ENCODE measurements around the gene CCDC152. TPM values are rescaled to one million over a fixed set of nuclear protein-coding genes. Genes with fewer than 3 reads are reported as not detected.

CCDC152 gene
- 1 to 10 TPM; 1.7 to 6.1 (median 3.4) TPM for total RNA-seq
- polyA plus RNA-seq, result 1 to 10 TPM in 1 of 2 donors, under 1 TPM in 1; 0.70 to 3.0 TPM
- 2.6 reads per million, percentile 13 among the genes with 10 or more reads in this experiment for total RNA-seq

- ChIA-PET CTCF (no interaction called here), POLR2A (interaction anchor here (0.6 to 0.8 kb wide), 2 partner anchors 27 to 152 kb away, joined by 3 to 9 read pairs; no protein-coding TSS in a partner anchor)
- Mint-ChIP-seq H3K4me1 (peaks cover 9 to 17% (median 11%) of the 10 kb centered on the region in 7 donors), H3K27me3 (peaks cover 7 to 21% (median 10%) of the 10 kb centered on the region in 5 donors), H3K9me3 (peaks cover 0 to 2% (median 0%) of the 10 kb centered on the region in 11 donors), H3K36me3 (peaks cover 0 to 7% (median 4%) of the 10 kb centered on the region in 5 donors), H3K27ac (peak within 1 kb of the TSS; percentile 14 to 81 (median 34)), H3K4me3 (peak within 1 kb of the TSS; percentile 71 to 92 (median 86))
- DNase-seq (peak; percentile 11 to 55 (median 41)), ATAC-seq (peak; percentile 94)
- H3K27me3 ChIP-seq (ENCODE audit: control insufficient read depth in 2 of 2, insufficient read depth in 2 of 2, low read length in 2 of 2), result no peaks in the 10 kb centered on the region
- no peaks in the 10 kb centered on the region for H3K9me3 ChIP-seq (ENCODE audit: control insufficient read depth in 2 of 3, low read length in 3 of 3)
- intact Hi-C loops (cut with micrococcal nuclease), result loop anchor here in 1 of 2 donors (5.0 to 10.0 kb wide), 2 partner anchors 832 to 1920 kb away; partner anchors contain the start of genes FBXO4 and RPL37
- H3K4me3 ChIP-seq (ENCODE audit: low read length), result peak within 1 kb of the TSS; percentile 49
- H3K36me3 ChIP-seq (ENCODE audit: control insufficient read depth in 2 of 3, insufficient read depth in 3 of 3, low read length in 3 of 3), result no peaks in the 10 kb centered on the region
- peak within 1 kb of the TSS; percentile 36 for H3K27ac ChIP-seq (ENCODE audit: low read depth, low read length)
- H3K4me1 ChIP-seq (ENCODE audit: control insufficient read depth in 2 of 2, insufficient read depth in 2 of 2, low read length in 2 of 2), result no peaks in the 10 kb centered on the region
Measured at GRCh38 chr5:42756606-42757601, at the start of gene CCDC152. TSS of gene CCDC152 (plus strand) at chr5:42756818. CDS start at chr5:42759122, 2,304 bp downstream.

GRCh38 chr5:42715785-42716184, 40.8 kb upstream of the CCDC152 start:
- no peak overlapping the region for H3K27ac Mint-ChIP-seq
- Histone ChIP-seq H3K4me3 (ENCODE audit: low read length) (no peak overlapping the region), H3K27ac (ENCODE audit: low read depth, low read length) (no peak overlapping the region), H3K36me3 (ENCODE audit: control insufficient read depth in 2 of 3, insufficient read depth in 3 of 3, low read length in 3 of 3) (no peaks in the 10 kb centered on the region), H3K9me3 (ENCODE audit: control insufficient read depth in 2 of 3, low read length in 3 of 3) (no peaks in the 10 kb centered on the region), H3K27me3 (ENCODE audit: control insufficient read depth in 2 of 2, insufficient read depth in 2 of 2, low read length in 2 of 2) (no peaks in the 10 kb centered on the region), H3K4me1 (ENCODE audit: control insufficient read depth in 2 of 2, insufficient read depth in 2 of 2, low read length in 2 of 2) (peaks cover 0 to 13% of the 10 kb centered on the region in 2 donors)
- CTCF ChIA-PET, result no interaction called here
- H3K4me1 Mint-ChIP-seq, result peaks cover 0 to 20% (median 12%) of the 10 kb centered on the region in 7 donors
- ATAC-seq (no peak), DNase-seq (no peak)
- intact Hi-C loops (cut with micrococcal nuclease), result no loop called here
- H3K36me3 Mint-ChIP-seq, result peaks cover 0 to 1% (median 0%) of the 10 kb centered on the region in 5 donors
- POLR2A ChIA-PET, result no interaction called here
- H3K9me3 Mint-ChIP-seq, result no peaks in the 10 kb centered on the region
- H3K4me3 Mint-ChIP-seq, result no peak overlapping the region
- peaks cover 17 to 44% (median 29%) of the 10 kb centered on the region in 5 donors for H3K27me3 Mint-ChIP-seq

GRCh38 chr5:42718591-42718990, 38.0 kb upstream of the CCDC152 start:
- Histone ChIP-seq H3K27ac (ENCODE audit: low read depth, low read length) (no peak overlapping the region), H3K27me3 (ENCODE audit: control insufficient read depth in 2 of 2, insufficient read depth in 2 of 2, low read length in 2 of 2) (no peaks in the 10 kb centered on the region), H3K36me3 (ENCODE audit: control insufficient read depth in 2 of 3, insufficient read depth in 3 of 3, low read length in 3 of 3) (no peaks in the 10 kb centered on the region), H3K4me1 (ENCODE audit: control insufficient read depth in 2 of 2, insufficient read depth in 2 of 2, low read length in 2 of 2) (peaks cover 0 to 13% of the 10 kb centered on the region in 2 donors), H3K9me3 (ENCODE audit: control insufficient read depth in 2 of 3, low read length in 3 of 3) (no peaks in the 10 kb centered on the region), H3K4me3 (ENCODE audit: low read length) (no peak overlapping the region)
- Mint-ChIP-seq H3K4me3 (peak overlapping the region in 1 of 10 donors; percentile 48), H3K27me3 (peaks cover 19 to 56% (median 33%) of the 10 kb centered on the region in 5 donors), H3K4me1 (peaks cover 0 to 26% (median 12%) of the 10 kb centered on the region in 7 donors), H3K9me3 (no peaks in the 10 kb centered on the region), H3K36me3 (peaks cover 0 to 1% (median 0%) of the 10 kb centered on the region in 5 donors), H3K27ac (peak overlapping the region in 1 of 9 donors; percentile 0)
- intact Hi-C loops (cut with micrococcal nuclease), result no loop called here
- DNase-seq, result no peak
- ChIA-PET CTCF (no interaction called here), POLR2A (no interaction called here)
- peak; percentile 75 for ATAC-seq

GRCh38 chr5:42719034-42719433, 37.6 kb upstream of the CCDC152 start:
- no peak overlapping the region for H3K27ac ChIP-seq (ENCODE audit: low read depth, low read length)

GRCh38 chr5:42720251-42720650, 36.4 kb upstream of the CCDC152 start:
- peak overlapping the region in 1 of 9 donors; percentile 35 for H3K27ac Mint-ChIP-seq
- peak; percentile 48 for ATAC-seq
- peak overlapping the region in 1 of 10 donors; percentile 70 for H3K4me3 Mint-ChIP-seq
- DNase-seq, result no peak
- CTCF ChIA-PET, result no interaction called here
- intact Hi-C loops (cut with micrococcal nuclease), result loop anchor here in 1 of 2 donors (2.0 kb wide), 1 partner anchor 29 kb away; no protein-coding TSS in a partner anchor
- peaks cover 0 to 1% (median 0%) of the 10 kb centered on the region in 5 donors for H3K36me3 Mint-ChIP-seq
- peaks cover 16 to 59% (median 35%) of the 10 kb centered on the region in 5 donors for H3K27me3 Mint-ChIP-seq
- Histone ChIP-seq H3K9me3 (ENCODE audit: control insufficient read depth in 2 of 3, low read length in 3 of 3) (no peaks in the 10 kb centered on the region), H3K4me3 (ENCODE audit: low read length) (no peak overlapping the region), H3K4me1 (ENCODE audit: control insufficient read depth in 2 of 2, insufficient read depth in 2 of 2, low read length in 2 of 2) (peaks cover 0 to 13% of the 10 kb centered on the region in 2 donors), H3K27me3 (ENCODE audit: control insufficient read depth in 2 of 2, insufficient read depth in 2 of 2, low read length in 2 of 2) (peaks cover 0 to 4% of the 10 kb centered on the region in 2 donors), H3K36me3 (ENCODE audit: control insufficient read depth in 2 of 3, insufficient read depth in 3 of 3, low read length in 3 of 3) (no peaks in the 10 kb centered on the region), H3K27ac (ENCODE audit: low read depth, low read length) (no peak overlapping the region)
- peaks cover 0 to 26% (median 12%) of the 10 kb centered on the region in 7 donors for H3K4me1 Mint-ChIP-seq
- no peaks in the 10 kb centered on the region for H3K9me3 Mint-ChIP-seq
- POLR2A ChIA-PET, result no interaction called here

More at GRCh38 chr5:42719034-42719433, 37.6 kb upstream of the CCDC152 start:
- ATAC-seq (peak; percentile 26), DNase-seq (no peak)
- peak overlapping the region in 1 of 10 donors; percentile 48 for H3K4me3 Mint-ChIP-seq
- ChIA-PET POLR2A (no interaction called here), CTCF (no interaction called here)
- Histone ChIP-seq H3K9me3 (ENCODE audit: control insufficient read depth in 2 of 3, low read length in 3 of 3) (no peaks in the 10 kb centered on the region), H3K4me1 (ENCODE audit: control insufficient read depth in 2 of 2, insufficient read depth in 2 of 2, low read length in 2 of 2) (peaks cover 0 to 13% of the 10 kb centered on the region in 2 donors), H3K4me3 (ENCODE audit: low read length) (no peak overlapping the region), H3K27me3 (ENCODE audit: control insufficient read depth in 2 of 2, insufficient read depth in 2 of 2, low read length in 2 of 2) (no peaks in the 10 kb centered on the region), H3K36me3 (ENCODE audit: control insufficient read depth in 2 of 3, insufficient read depth in 3 of 3, low read length in 3 of 3) (no peaks in the 10 kb centered on the region)
- peaks cover 0 to 26% (median 12%) of the 10 kb centered on the region in 7 donors for H3K4me1 Mint-ChIP-seq
- intact Hi-C loops (cut with micrococcal nuclease), result no loop called here
- peak overlapping the region in 1 of 9 donors; percentile 0 for H3K27ac Mint-ChIP-seq
- H3K36me3 Mint-ChIP-seq, result peaks cover 0 to 1% (median 0%) of the 10 kb centered on the region in 5 donors
- H3K27me3 Mint-ChIP-seq, result peaks cover 16 to 57% (median 33%) of the 10 kb centered on the region in 5 donors
- no peaks in the 10 kb centered on the region for H3K9me3 Mint-ChIP-seq

- peaks cover 0 to 4% of the 10 kb centered on the region in 2 donors for H3K27me3 ChIP-seq (ENCODE audit: control insufficient read depth in 2 of 2, insufficient read depth in 2 of 2, low read length in 2 of 2)
- no peak overlapping the region for H3K4me3 ChIP-seq (ENCODE audit: low read length)
- Mint-ChIP-seq H3K27ac (no peak overlapping the region), H3K4me3 (no peak overlapping the region), H3K27me3 (peaks cover 21 to 63% (median 47%) of the 10 kb centered on the region in 5 donors), H3K4me1 (peaks cover 0 to 26% (median 12%) of the 10 kb centered on the region in 7 donors), H3K9me3 (no peaks in the 10 kb centered on the region), H3K36me3 (peaks cover 0 to 1% (median 0%) of the 10 kb centered on the region in 5 donors)
- ATAC-seq (no peak), DNase-seq (no peak)
- no peak overlapping the region for H3K27ac ChIP-seq (ENCODE audit: low read depth, low read length)
- H3K4me1 ChIP-seq (ENCODE audit: control insufficient read depth in 2 of 2, insufficient read depth in 2 of 2, low read length in 2 of 2), result peaks cover 0 to 13% of the 10 kb centered on the region in 2 donors
- intact Hi-C loops (cut with micrococcal nuclease), result loop anchor here in 1 of 2 donors (2.0 kb wide), 1 partner anchor 27 kb away; no protein-coding TSS in a partner anchor
- H3K36me3 ChIP-seq (ENCODE audit: control insufficient read depth in 2 of 3, insufficient read depth in 3 of 3, low read length in 3 of 3), result no peaks in the 10 kb centered on the region
- POLR2A ChIA-PET, result no interaction called here
- no peaks in the 10 kb centered on the region for H3K9me3 ChIP-seq (ENCODE audit: control insufficient read depth in 2 of 3, low read length in 3 of 3)
- CTCF ChIA-PET, result no interaction called here
Measured at GRCh38 chr5:42721484-42721883, 35.1 kb upstream of the CCDC152 start.
